DMS53 (cell line): Measurements from ENCODE around the gene CASP9.

Experiments used
- DNase-seq: peaks from one replicate; lab custom pipeline; 2025; lab: John Stamatoyannopoulos, UW

Gene CASP9

GRCh38 chr1:15524021-15524282 lies at the start of gene CASP9:
Gene CASP9 (minus strand): TSS chr1:15524215. CDS start chr1:15524200, 15 bp downstream.
- no peak for DNase-seq

DNA sequence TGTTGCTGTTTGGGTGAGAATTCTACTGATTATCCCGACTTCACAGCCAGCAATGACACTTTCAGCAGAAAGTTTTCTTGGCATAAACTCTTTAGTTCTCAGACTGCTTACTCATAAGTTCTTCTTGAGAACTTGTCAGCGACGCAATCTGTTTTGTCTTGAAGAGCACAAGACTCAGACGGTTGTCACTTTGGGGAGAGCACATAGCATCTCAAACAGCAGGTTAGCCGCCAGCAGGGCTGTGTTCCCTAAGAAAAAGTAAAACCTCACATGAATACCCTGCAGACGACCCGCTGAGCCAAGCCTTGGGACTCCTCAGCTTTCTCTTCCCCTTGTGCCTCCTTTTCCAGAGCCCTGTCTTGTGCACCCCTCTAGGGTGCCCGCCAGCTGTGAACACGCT lies 49.5 kb upstream of the CASP9 start:
- DNase-seq, result no peak

- DNase-seq, result no peak
Measured at GRCh38 chr1:15571266-15571665, 47.3 kb upstream of the CASP9 start.

- no peak for DNase-seq
Measured at GRCh38 chr1:15570861-15571260, 46.8 kb upstream of the CASP9 start.

DNA sequence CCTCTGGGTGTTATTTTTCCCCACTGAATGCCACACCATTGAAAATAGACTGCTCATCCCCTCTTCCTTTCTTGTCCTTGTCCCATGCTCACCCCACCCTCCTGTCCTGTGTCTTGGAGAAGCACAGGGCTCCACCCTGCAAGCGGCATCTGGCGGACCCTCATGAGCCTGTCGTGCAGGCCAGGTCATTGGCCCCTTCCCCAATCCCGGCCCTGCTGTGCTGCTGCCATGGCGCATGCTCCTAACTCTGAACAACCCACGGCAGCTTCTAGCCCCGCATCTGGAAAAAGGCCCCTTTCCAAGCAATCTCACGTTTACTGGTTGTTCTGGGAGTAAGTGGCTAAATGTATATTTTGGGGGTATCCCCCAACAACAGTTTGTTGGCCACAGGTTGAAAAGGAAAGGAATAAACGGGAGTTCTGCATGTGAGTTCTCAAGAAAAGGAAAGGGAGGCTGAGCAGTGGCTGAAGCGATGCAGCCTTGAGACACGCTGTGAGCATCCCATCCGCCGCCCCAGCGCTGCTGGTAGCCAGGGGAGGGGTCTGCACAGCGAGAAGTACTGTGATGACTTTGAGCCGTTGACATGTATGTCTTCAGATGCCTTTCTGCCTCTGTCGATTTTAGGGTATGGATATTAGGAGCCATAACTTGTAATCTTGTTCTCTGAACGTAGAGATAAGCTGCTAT lies 44.5 kb upstream of the CASP9 start:
- no peak for DNase-seq

DNA sequence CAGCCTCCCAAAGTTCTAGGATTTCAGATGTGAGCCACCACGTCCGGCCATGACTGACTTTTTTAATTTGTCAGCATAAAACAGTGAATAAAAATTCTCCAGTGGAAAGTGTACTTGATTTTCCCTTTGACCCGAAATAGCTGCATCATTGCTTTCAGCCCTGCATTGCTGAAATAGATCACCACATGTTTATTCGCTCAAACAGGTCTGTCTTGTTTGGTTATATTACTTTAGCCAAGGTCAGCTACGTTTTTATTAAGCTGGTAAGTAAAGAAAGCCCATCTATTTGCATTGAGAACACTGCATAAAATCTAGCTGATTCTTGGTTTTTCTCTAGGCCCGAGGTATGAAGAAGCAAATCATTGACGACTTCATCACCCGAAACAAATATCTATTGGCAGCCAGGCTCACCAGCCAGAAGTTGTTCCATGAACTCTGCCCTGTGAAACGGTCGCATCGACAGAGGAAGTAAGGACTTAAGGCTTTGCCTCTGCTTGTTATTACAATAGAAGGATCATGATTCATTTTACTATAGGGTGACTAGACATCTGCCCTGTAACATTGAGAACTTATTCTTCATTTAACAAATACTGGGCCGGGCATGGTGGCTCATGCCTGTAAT lies 35.3 kb upstream of the CASP9 start:
- DNase-seq, result no peak

- no peak for DNase-seq
Measured at GRCh38 chr1:15558516-15558915, 34.5 kb upstream of the CASP9 start.

DNA sequence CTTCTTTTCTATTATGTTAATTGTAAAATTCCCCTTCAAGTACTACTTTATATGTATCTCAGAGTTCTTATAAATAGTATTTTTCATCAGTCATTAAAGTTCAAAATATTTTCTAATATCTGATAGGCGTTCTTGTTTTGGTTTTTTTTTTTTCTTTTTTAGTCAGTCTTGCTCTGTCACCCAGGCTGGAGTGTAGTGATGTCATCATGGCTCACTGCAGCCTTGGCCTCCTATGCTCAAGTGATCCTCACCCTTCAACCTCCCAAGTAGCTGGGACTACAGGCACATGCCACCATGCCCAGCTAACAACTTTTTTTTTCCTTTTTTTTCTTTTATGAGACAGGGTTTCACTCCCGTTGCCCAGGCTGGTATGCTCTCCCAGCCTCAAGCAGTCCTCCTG lies 33.6 kb upstream of the CASP9 start:
- DNase-seq, result no peak

DNA sequence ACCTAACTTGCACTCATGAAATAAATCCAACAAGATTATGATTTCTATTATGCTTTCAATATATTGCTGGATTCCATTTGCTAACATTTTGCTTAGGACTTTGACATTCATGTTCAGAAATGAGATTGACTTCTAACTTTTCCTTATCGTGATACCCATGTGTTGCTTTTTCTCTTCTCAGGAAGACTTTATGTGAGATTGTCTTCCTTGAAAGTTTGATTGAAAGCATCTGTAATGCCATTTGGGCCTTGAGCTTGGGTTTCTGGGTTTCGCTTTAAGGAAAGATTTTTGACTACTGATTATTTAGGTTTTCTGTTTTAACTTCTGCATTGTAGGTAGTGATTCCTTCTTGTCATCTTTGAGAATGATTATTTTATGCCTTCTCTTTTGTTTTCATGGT lies 33.0 kb upstream of the CASP9 start:
- no peak for DNase-seq

DNA sequence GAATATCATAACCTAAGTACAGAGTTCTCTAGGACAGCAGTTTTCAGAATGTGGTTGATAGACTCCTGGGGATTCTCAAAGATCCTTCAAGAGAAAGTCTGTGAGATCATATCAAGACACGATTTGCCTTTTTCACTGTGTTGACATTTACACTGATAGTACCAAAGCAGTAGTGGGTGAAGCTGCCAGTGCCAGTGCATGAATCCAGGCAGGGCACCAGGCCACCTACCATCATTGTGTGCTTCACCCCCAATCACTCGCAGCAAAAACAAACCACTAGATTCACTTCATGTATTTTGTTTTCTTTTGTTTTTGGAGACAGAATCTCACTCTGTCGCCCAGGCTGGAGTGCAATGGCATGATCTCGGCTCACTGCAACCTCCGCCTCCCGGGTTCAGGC lies 26.6 kb upstream of the CASP9 start:
- DNase-seq, result no peak

DNA sequence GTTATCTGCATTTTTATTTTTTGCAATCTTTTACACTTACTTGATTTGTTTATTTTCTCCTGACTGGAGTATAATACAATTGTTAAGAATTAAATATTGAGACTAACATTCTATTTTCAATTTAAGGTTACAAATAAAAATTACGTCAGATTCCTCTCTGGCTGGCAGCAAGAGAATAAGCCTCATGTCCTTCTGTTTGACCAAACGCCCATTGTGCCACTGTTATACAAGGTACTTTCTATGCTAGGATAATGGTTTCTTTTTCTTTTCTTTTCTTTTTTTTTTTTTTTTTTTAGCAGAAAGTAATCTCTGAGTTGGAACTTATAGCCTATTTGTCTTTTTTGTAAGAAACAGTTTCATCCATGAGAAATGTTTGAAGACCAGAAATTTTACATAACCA lies 22.6 kb upstream of the CASP9 start:
- DNase-seq, result no peak

DNA sequence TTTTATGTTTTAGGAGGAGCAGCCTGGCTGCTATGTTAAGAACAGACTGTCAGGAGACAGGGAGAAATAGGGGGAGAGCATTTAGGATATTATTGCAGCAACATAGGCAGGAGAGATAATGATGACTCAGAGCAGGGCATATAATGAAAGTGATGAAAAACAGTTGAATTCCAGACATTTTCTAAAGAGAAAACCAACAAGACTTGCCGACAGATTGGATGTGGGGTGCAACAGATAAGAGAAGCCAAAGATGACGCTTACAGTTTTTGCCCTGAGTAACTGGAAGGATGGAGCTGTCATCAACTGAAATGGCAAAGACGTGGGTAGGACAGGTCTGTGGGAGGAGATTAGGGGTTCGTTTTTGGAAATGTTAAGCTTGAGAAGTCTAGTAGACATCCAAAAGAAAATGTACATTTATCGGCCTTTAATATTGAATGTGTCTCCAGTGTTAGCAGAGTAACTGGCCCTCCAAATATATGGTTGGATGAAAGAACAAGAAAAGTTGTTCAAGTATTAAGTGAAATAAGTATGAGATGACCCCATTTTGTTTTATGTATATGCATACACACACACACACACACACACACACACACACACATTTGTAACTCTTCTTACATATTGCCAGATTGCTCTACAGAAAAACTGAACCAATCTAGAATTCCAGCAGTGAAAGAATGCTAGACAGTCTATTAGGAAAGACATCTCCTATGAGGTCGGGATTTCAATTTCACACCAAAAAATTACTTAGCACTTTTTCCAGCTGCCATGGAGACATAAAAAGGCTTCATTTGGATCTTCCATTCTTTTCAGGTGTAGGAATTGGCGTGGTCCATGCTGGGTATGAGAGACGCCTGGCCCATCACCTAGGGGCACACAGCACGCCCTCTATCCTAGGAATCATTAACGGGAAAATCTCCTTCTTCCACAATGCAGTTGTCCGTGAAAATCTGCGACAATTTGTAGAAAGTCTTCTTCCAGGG lies 19.9 kb upstream of the CASP9 start:
- DNase-seq, result no peak

DNA sequence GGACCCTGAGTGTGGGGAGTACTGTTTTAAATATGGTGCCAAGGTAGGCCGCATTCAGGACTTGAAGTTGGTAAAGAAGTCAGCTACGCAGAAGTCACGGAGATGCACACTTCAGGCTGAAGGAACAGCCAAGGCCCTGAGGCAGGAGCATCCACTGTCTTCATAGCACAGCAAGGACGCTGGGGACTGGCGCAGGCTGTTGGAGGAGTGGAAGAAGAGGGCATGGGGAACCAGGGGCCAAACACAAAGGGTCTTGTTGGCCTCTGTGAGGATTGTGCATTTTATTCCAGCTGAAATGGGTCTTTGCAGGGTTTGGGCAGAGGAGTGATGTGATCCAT lies 19.2 kb upstream of the CASP9 start:
- DNase-seq, result no peak

DNA sequence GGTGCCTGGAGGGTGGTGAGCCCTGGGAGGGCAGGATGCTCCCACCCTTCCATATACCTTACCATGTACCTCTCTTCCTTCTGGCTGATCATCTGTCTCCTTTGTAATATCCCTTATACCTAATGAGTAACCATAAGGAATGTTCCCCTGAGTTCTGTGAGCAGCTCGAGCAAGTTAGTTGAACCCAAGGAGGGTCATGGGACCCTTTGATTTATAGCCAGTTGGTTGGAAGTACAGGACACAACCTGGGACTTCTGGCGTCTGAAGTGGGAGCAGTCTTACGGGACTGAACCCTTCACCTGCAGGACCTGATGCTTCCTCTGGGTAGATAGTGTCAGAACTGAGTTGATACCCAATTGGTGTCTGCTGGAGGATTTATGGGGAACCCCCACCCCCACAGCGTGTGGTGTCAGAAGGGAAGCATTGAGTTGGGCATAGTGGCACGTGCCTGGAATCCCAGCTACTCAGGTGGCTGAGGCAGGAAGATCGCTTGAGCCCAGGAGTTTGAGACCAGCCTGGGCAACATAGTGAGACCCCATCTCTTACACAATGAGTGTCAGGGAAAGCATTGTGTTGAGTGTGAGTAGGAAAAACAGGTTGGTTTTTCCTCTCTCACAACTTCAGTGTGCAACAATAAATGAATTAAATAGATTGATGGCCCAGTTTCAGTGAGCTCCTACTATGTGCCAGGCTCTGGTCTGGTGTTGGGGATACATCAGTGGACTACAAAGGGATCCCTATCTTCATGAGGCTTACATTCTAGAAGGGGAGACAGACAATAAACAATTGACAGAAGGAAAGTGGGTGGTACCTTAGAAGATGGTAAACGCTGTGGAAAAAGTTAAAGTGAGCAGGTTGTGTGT lies 18.6 kb upstream of the CASP9 start:
- DNase-seq, result no peak

- DNase-seq, result no peak
Measured at GRCh38 chr1:15541231-15541792, 17.3 kb upstream of the CASP9 start.

DNA sequence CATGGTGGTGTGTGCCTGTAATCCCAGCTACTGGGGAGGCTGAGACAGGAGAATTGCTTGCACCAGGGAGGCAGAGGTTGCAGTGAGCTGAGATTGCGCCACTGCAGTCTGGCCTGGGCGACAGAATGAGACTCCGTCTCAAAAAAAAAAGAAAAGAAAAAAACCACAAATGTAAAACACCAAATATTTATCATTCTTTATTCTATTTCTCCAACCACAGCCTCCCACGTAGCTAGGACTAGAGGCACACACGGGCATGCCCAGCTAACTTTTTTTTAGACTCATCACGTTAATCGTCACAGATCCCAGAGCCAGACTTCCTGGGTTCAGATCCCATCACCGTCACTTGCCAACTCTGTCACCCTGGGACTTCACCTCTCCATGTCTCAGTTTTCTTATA lies 16.2 kb upstream of the CASP9 start:
- no peak for DNase-seq

DNA sequence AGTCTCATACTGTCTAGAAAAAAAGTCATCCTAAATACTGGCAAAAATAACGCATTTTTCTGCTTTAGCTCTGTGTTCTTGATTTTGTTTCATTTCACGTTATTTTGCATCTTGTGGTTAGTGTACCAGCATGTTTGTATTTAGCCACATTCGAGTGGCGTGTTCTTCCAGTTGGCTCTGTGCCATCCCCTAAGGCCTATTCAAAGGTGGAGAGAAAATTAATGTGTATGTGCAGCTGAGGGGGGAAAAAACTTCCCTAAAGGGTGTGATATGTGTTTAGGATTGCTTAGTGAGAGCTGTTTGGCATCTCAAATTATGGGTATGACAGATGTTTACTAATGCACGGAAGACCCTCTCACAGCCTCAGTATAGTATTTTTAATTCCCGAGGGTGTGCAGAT lies 14.8 kb upstream of the CASP9 start:
- DNase-seq, result no peak

DNA sequence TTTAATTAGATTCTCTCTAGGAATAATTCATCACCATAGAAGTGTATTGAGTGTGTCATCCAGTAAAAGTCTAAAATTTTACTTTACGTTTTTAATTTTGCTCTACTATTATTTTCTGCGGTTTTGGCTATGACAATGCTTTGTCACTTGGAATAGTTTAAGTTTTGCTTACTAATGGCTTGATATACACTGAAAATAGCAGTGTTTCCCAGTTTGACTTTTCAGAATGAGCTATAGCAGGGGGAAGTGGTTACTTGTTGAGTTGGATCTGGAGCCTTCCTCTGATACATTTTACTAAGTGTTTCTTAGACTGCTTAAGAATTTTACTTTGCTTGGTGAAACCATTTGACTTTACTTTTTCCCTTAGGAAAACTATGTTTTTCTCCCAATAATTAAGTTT lies 7.7 kb upstream of the CASP9 start:
- DNase-seq, result no peak

GRCh38 chr1:15531003-15531402 lies 7.0 kb upstream of the CASP9 start:
- no peak for DNase-seq

GRCh38 chr1:15526490-15527339 lies 2.7 kb upstream of the CASP9 start, which contains the start of gene DNAJC16:
Gene DNAJC16 (plus strand): TSS chr1:15526848. CDS start chr1:15529106, 2,258 bp downstream.
- peak; percentile 100 for DNase-seq

GRCh38 chr1:15526021-15526489 lies 2.0 kb upstream of the CASP9 start:
- DNase-seq, result peak; percentile 82
